A204.1 (cell line): ENCODE measurements around the gene OLFM3.
A peak's percentile ranks its signal among the peaks of the same experiment; 100 is the strongest.

ENCODE experiments used
- FAIRE-seq: peaks from 2 replicates; lab custom pipeline; 2012; peaks lifted over from hg19 to GRCh38; lab: Jason Lieb, UNC

The OLFM3 gene

DNA sequence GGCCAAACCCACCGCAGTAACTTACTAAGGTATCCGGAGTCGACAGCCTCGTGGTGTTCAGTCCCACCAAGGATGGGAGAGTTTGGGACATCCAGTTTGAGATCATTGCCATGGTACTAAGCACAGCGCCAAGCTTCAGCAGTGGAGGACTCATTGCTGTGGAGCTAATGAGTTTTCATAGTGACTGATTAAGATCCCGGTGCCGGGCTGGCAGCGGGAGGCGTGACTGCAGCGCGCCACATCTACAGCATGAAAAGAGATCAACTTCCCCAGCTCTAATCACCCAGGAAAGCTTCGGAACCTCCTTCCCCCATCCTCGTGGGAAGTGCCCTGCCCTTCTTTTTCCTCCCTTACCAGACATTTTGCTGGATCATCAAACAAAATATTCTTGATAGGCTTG lies 149.9 kb downstream of the OLFM3 start:
- no peak for FAIRE-seq

DNA sequence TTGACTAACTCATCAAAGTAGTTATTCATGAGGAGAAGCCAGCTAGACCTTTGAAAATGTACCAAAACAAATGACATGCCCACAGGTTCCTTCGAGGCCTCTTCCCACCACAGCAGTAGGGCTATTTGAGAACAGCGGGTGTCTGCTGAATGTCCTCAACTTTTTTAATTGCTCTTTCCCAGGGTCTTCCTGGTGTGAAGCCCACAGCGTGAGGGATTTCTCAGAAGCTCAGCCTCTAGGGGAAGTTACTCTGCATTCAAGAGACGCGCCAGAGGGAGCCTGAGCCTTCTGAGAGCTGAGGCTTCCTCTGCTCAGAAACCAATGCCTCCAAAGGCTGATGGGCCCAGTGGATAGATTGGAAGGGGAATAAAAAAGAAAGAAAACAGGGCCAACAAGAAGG lies 153.6 kb downstream of the OLFM3 start:
- no peak for FAIRE-seq

DNA sequence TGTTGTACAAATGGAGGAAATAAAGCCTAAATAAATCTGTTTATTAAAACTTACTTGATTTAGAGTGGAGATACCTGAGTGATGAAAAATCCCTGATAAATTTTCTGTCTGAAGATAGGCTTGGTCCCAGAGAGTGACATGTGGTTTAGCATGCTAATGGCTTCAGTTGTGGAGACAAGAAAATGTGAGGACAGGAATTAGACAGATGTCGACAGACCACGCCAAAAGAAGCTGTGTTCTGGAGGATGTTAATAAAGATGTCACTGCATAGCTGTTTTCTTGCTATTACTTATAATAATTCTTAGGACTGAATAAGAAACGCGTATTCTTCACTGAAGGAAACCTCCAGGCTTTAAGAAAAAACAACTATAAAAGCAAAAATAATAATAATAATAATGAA lies 154.9 kb downstream of the OLFM3 start:
- no peak for FAIRE-seq

DNA sequence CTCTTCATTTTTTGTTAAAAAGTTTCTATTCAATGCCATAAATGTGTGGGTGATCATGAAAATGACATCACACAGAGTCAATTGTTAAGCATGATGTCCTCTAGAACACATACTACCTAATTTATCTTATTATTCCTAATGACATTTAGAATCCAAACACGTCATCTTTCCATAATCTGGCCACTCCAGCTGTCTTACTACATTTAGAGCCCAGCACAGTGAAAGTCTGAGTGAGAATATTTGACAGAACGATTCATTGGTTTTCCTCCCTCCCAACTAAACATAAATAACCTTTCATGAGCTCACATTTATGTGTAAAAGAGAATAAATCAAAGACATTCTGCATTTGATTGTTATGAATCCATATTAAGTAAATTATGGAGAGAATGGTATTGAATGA lies 160.7 kb downstream of the OLFM3 start:
- FAIRE-seq, result no peak

DNA sequence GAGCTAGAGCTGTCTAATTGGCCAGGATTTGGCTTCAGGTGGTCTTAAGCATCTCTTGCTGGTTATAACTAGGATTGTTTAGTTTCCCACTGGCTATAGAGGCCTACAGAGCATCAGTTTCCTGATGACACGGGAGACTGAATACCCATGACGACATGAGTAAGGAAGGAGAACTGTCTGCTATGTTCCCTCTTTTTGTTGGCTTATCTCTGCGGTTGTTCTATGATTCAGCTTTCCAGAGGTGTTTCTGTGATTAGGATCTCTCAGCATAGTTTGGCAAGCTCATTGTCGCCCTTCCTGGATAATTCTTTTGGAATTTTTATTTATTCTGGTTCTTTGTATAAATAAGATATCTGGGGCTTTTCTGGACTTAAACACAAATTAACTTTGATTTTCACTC lies 163.4 kb downstream of the OLFM3 start:
- FAIRE-seq, result no peak

DNA sequence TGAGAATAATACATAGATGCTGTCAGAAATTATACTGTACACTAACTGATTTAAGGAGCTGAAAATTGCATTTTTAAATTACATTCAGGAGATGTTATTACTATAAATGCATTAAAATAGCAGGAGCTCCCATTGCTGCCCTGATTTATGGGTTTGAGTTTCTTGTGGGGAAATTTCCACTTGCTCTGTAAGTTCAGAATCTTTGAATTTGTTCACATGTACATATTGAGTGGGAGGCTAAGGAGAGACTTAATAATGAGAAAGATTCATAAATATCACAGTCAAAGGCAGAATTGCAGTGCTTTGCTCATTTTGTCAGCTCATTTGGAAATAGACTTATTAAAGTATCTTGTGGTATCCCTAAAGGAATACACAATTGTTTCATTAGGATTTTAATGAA lies 170.3 kb downstream of the OLFM3 start:
- FAIRE-seq, result no peak

DNA sequence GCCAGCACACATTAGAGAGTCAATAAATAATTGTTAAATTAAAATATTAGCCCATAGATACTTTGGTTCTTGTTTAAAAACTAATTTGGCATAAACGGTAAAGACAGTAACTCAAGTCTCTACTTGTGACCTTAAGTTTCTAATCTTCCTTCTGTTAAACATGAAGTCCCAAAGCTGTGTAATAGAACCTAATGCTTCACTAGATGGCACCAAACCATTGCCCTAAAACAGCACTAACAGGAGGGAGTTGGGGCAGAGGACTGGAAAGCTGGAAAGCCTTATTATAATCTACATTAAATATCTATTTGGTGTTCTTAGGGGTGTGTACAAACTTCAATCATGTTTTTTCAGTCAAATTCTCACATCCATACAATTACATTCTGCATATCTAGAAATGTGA lies 176.7 kb downstream of the OLFM3 start:
- FAIRE-seq, result peak; percentile 73

DNA sequence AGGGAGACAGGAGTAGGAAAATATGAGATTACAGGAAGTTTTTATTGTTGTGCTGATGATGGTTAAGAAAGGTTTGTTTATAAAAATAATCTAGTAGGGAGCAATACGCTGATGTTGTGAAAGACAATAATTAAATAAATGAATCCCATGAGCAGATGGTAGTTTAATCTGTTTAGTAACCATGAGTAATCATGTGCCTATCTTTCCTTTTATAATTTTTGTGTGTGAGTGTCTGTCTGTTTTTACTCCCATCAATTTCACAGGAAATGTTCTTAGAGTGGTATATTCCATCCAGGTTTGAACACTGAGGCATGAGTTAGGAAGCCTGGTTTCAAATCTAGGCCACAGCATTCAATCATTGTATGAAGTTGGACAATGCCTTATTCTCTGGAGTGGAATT lies 180.5 kb downstream of the OLFM3 start:
- no peak for FAIRE-seq

DNA sequence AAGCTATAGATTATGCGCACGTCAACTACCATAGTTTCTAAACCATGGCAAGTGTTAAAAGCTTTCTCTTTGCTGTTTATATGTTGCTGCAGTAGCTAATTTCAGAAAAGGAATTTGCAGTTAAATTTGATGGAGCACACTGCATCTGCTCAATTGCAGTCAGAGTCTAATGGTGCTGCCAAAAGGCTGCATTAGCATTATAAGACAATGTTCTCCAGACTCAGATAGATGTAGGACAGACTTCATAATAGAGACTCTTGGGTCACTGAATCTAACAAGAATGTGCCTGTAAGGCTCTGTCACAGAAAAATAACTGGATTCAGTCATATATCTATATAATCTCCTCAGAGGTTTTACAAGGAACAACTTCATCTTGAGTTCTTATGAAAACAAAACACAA lies 198.3 kb downstream of the OLFM3 start:
- FAIRE-seq, result no peak

DNA sequence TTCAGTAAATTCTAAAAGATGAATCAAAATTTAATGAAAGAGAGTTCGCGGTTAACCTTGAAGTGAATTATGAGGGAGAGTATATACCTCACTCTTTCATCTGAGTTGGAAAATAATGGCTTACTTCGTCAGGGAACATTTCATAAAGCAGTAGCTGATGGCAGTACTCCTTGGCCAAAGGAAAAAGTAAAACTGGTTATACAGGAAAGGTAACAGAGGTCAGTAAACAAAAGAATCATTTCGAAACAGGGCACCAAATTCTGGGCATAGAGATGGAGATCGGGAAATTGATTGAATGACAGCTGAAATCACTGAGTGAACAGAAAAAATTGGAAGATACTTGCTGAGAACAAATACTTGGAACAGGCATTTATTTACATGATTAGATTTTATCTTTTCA lies 199.0 kb downstream of the OLFM3 start:
- no peak for FAIRE-seq

DNA sequence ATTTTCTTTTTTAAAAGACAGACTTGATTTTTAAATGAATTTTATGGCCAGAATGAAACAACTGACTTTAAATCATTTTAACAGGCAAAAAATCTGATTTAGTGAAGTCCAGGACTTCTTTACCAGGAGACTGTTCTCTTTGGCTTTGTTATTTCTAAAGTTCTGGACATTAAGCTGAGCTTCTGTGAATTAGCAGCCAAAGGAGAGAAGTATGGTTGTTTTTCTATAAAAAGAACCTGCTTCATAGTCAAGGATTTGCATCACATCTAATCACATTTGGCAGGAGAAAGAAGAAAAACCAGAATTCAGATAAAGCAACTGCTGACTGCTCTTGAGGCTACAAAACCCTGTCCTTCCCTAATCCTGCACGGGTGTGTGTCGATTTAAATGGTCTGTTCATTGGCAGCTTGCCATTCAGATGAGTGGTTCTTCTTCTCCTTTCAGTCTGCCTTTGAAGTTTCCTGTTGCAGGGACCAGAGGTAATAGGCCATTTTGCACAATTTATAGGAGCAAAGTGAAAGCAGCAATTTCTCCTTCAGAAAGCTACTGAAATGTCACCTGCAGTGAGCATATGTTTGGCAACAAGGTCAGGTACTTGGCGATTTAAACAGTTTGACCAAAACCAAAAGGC lies 215.4 kb downstream of the OLFM3 start:
- FAIRE-seq, result no peak

DNA sequence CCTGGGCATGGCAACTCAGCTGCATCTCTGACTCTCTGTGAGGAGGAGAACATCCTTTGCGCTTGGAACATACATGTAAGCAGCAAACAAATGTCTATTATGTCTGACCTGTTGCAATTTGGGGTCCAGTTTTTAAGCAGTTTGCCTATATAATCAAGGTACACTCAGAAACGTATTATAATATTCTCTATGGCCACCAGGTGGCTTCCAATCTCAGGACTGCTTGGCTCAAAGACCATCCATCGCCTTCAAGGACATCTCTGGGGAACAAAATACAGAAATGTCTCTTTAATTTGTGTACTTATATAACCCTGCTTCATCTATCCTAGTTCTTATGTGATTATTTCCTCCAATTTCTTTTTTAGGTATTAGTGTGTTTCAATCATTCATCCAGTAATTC lies 227.2 kb downstream of the OLFM3 start:
- peak; percentile 34 for FAIRE-seq

DNA sequence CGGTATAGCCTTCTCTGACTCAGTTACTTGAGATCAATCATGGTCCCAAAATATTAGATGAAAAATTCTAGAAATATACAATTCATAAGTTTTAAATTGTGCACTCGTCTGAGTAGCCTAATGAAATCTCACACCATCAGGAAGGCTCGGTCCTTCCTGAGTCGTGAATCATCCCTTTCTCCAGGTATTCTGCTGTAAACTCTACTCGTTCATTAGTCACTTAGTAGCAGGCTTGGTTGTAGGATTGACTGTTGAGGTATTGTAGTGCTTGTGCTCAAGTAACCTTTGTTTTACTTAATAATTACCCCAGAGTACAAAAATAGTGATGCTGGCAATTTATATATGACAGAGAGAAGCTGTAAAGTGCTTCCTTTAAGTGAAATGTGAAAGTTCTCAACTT lies 238.7 kb downstream of the OLFM3 start:
- no peak for FAIRE-seq

DNA sequence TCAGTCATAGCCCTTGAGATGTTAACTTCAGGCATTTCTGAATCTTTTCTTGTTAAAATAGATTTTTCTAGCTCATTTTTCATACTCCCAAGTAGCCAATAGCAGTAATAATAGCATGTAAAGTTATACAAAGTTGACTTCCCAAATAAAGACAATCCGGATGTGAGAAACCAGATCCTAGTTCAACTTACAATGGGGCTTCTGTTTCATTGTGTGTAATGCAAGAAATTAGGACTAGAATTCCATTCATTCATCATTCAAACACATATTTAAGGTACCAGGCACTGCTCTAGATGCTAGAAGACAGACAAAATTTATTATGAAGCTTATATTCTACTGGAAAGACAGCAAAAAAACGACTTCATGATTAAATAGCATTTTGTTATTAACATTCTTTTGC lies 240.3 kb downstream of the OLFM3 start:
- no peak for FAIRE-seq
